ENCODE data around the gene LIPM. TPM values are rescaled to one million over a fixed set of nuclear protein-coding genes. Genes with fewer than 3 reads are reported as not detected.

Gene LIPM
- total RNA-seq, 4 donors from 2014 or later, result not detected

DNA sequence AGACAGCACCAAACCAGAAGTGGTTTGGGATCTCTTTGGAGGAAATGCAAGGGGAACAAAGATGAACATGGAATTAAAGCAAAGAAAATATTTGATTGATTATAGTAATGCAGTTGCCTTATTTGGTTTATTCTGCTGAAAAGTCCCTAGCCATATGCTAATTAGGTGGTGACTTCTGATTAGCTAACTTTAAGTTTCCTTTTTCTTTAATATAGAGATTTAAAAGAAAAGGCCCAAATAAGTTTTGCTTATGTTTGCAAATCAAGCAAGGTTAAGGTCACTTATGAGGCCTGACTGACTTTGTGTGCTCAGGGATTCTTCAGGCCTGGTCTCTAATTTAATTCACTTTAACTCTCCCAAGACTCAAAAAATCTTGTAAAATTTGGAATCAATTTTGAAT lies 55.3 kb downstream of the LIPM start:
- TF ChIP-seq, protein P1, sequence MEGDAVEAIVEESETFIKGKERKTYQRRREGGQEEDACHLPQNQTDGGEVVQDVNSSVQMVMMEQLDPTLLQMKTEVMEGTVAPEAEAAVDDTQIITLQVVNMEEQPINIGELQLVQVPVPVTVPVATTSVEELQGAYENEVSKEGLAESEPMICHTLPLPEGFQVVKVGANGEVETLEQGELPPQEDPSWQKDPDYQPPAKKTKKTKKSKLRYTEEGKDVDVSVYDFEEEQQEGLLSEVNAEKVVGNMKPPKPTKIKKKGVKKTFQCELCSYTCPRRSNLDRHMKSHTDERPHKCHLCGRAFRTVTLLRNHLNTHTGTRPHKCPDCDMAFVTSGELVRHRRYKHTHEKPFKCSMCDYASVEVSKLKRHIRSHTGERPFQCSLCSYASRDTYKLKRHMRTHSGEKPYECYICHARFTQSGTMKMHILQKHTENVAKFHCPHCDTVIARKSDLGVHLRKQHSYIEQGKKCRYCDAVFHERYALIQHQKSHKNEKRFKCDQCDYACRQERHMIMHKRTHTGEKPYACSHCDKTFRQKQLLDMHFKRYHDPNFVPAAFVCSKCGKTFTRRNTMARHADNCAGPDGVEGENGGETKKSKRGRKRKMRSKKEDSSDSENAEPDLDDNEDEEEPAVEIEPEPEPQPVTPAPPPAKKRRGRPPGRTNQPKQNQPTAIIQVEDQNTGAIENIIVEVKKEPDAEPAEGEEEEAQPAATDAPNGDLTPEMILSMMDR (IDR thresholded peaks at IDR 0.05 in 4 of 5, conservative IDR thresholded peaks at IDR 0.05 in 1 of 5), result no peak
- TF ChIP-seq POLR2A (IDR thresholded peaks at IDR 0.05), result no peak
- no peak overlapping the region for H3K4me3 ChIP-seq
- no peaks in the 10 kb centered on the region for H3K9me3 ChIP-seq
- H3K4me1 ChIP-seq, result no peaks in the 10 kb centered on the region
- intact Hi-C loops (cut with DNase I; ENCODE audit: low total_unique reads) (no loop called here), in situ Hi-C loops (cut with MboI; ENCODE audit: low sequenced_read_pairs in 4 of 4) (no loop called here)
- no peaks in the 10 kb centered on the region for H3K36me3 ChIP-seq
- no peak overlapping the region for H3K27ac ChIP-seq
- ATAC-seq (no peak), DNase-seq (no peak)
- H3K27me3 ChIP-seq, result no peaks in the 10 kb centered on the region

DNA sequence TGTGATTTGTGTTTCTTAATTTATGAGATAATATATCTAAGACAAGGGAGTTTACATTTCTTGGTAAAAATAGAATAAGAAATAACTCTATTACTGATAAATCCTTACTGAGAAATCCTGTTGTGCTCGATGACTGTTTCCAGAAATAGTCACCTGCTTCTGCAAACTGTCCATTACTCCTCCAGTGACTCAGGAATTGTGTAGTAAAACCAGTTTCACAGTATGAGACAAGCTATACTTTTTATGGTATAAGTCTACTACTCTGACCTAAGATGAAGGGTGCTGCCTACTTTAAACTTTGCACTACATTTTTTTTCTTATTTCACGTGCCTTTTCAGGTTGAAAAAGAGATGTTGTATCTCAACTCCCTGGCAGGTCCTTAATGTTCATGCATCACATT lies 56.0 kb downstream of the LIPM start:
- H3K36me3 ChIP-seq, result no peaks in the 10 kb centered on the region
- in situ Hi-C loops (cut with MboI; ENCODE audit: low sequenced_read_pairs in 4 of 4), result no loop called here
- H3K27me3 ChIP-seq, result no peaks in the 10 kb centered on the region
- DNase-seq (no peak), ATAC-seq (no peak)
- intact Hi-C loops (cut with DNase I; ENCODE audit: low total_unique reads), result no loop called here
- no peak for TF ChIP-seq POLR2A (IDR thresholded peaks at IDR 0.05)
- TF ChIP-seq, protein P1 (IDR thresholded peaks at IDR 0.05 in 4 of 5, conservative IDR thresholded peaks at IDR 0.05 in 1 of 5), result no peak
- no peak overlapping the region for H3K4me3 ChIP-seq
- H3K27ac ChIP-seq, result no peak overlapping the region
- H3K9me3 ChIP-seq, result no peaks in the 10 kb centered on the region
- no peaks in the 10 kb centered on the region for H3K4me1 ChIP-seq

DNA sequence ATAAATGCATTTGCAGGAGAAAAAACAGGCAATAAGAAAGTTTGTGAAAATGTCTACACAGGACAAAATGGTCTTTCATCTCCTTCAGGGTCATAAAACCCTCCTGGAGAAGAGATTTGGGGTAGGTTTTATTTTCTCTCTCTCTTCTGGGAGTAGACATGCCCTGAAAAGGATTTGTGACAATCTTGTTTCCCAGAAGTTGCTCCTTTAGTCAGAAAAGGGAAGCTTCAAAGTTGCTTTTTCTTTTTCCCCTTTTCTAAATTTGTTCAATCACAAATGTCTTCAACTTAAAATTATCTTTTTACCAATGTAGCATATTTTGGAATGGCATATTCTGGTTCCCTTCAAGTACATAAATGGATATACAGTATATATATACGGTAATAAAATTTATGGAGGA lies 58.5 kb downstream of the LIPM start:
- in situ Hi-C loops (cut with MboI; ENCODE audit: low sequenced_read_pairs in 4 of 4), result no loop called here
- no peak for ATAC-seq
- TF ChIP-seq, protein P1 (IDR thresholded peaks at IDR 0.05 in 4 of 5, conservative IDR thresholded peaks at IDR 0.05 in 1 of 5), result no peak
- TF ChIP-seq POLR2A (IDR thresholded peaks at IDR 0.05), result no peak
- Histone ChIP-seq H3K36me3 (no peaks in the 10 kb centered on the region), H3K9me3 (no peaks in the 10 kb centered on the region), H3K27ac (no peak overlapping the region), H3K27me3 (no peaks in the 10 kb centered on the region), H3K4me1 (no peaks in the 10 kb centered on the region), H3K4me3 (no peak overlapping the region)
- intact Hi-C loops (cut with DNase I; ENCODE audit: low total_unique reads), result no loop called here
- DNase-seq, result no peak

DNA sequence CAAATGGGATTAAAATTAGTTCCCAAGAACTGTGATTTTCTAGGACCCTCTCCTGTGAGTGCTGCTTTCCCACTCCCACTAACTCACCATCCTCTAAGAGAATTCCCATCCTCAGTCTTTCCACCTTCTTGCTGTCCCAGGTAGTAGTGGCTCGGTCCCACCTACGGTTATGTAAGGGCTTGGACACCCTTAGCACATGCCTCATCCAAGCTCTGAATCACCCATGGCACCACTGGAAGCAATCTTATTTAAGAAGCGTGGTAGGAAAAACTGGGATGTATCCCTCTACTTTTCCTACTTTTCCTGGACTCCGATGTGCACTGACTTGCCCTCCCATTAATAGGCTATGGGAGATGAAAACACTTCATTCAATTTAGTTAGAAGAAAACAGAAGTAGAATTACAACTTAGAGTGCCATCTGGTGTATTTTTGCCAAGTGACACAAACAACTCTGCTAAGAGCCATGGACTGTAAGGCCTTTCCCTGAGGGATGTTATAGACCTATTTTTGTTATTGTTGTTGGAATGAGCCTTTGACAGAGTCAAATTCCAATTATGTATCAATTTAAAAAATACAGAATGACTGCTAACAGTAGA lies 62.8 kb downstream of the LIPM start:
- TF ChIP-seq, protein P1 (IDR thresholded peaks at IDR 0.05 in 4 of 5, conservative IDR thresholded peaks at IDR 0.05 in 1 of 5), result no peak
- no peak for TF ChIP-seq POLR2A (IDR thresholded peaks at IDR 0.05)
- in situ Hi-C loops (cut with MboI; ENCODE audit: low sequenced_read_pairs in 4 of 4), result no loop called here
- DNase-seq (no peak), ATAC-seq (no peak)
- H3K27ac ChIP-seq, result no peak overlapping the region
- no peak overlapping the region for H3K4me3 ChIP-seq
- intact Hi-C loops (cut with DNase I; ENCODE audit: low total_unique reads), result no loop called here
- no peaks in the 10 kb centered on the region for H3K27me3 ChIP-seq
- no peaks in the 10 kb centered on the region for H3K4me1 ChIP-seq
- H3K36me3 ChIP-seq, result no peaks in the 10 kb centered on the region
- no peaks in the 10 kb centered on the region for H3K9me3 ChIP-seq

DNA sequence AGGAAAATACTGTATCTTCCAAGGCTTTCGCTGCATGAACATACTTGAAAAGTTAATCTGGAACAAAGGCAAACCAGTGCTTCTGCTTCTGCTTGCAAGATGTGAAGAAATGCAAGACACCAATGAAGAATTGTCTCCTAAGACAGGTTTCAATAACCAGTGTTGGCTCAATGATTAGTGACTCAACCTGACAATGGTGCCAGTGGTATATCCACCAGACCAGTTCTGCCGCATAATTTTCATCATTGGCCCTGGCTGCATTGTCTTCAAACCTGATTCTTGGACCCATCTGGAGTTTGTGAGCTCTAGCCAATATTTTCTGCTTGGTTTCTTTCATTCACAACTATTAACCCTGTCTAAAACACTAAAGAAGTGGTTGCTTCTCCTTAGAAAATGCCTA lies 63.9 kb downstream of the LIPM start:
- H3K4me3 ChIP-seq, result no peak overlapping the region
- no peaks in the 10 kb centered on the region for H3K4me1 ChIP-seq
- DNase-seq (no peak), ATAC-seq (no peak)
- no peak for TF ChIP-seq POLR2A (IDR thresholded peaks at IDR 0.05)
- TF ChIP-seq, protein P1 (IDR thresholded peaks at IDR 0.05 in 4 of 5, conservative IDR thresholded peaks at IDR 0.05 in 1 of 5), result no peak
- H3K27me3 ChIP-seq, result no peaks in the 10 kb centered on the region
- H3K36me3 ChIP-seq, result no peaks in the 10 kb centered on the region
- intact Hi-C loops (cut with DNase I; ENCODE audit: low total_unique reads), result no loop called here
- in situ Hi-C loops (cut with MboI; ENCODE audit: low sequenced_read_pairs in 4 of 4), result no loop called here
- no peaks in the 10 kb centered on the region for H3K9me3 ChIP-seq
- H3K27ac ChIP-seq, result no peak overlapping the region

Data from gastrocnemius medialis (tissue), 4 donors.